Measurements from ENCODE around the gene NCBP1.
"Not testable (repeated sequence)": the region's sequence is repeated elsewhere in the genome, so short reads cannot be mapped to it uniquely, and the experiment has no call there.

NCBP1 gene

DNA sequence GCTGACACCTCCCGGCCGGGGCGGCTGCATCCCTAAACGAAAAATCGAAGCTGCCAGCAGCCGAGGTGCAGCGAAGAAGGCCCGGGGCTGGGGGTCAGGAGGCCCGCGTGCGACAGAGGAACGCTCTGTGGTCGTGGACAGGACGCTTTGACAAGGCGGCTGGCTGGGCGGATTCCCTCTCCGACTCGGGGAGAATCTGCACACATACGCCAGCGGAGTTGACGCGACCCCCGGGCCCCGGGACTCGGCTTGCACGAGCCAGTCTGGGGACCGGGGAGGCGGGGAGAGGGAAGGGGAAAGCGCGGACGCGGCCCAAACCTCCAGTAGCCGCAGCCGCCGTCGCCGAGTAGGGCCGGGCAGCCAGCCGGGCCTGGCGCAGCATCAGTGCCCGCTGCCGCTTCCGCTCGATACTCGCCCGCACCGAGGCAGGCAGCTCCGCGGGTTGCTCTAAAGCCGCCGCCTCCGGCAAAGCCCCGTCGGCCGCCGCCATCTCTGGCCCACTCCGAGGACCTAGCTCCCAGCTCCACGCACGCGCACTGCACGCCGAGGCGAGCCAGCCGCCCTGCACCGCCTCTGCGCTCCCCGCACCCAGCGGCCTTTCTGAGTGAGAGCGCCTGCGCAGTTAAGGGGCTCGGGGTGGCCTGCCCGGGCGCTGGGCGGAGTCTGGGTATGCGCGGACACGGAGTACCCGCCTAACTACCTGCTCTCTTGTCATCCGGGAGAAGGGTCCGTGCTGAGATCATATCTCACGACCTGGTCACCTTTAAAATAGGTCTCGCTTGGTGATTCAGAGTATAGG lies 63.4 kb downstream of the NCBP1 start, which contains the start of gene XPA:
TSS of gene XPA (minus strand) at position 538 of the 799 bp plus-strand sequence. CDS start at position 490, 48 bp downstream.
- H3K36me3 ChIP-seq (ENCODE audit: control insufficient read depth, insufficient read depth, low read length), result no peaks in the 10 kb centered on the region
- H3K4me3 ChIP-seq (ENCODE audit: low read length), result peak within 1 kb of the TSS; percentile 92
- peak; percentile 81 for DNase-seq (ENCODE audit: low read depth, low spot score)
- WGBS (ENCODE audit: insufficient coverage, insufficient read length), result no CpG with 5 or more reads among the region's 82 CpGs
- H3K27ac ChIP-seq (ENCODE audit: low read length), result no peak within 1 kb of the TSS
- peaks cover 5% of the 10 kb centered on the region; the same call in 1 of the 2 replicates for H3K27me3 ChIP-seq (ENCODE audit: control insufficient read depth, insufficient read depth, low read length)
- no peaks in the 10 kb centered on the region for H3K4me1 ChIP-seq (ENCODE audit: control insufficient read depth, insufficient read depth, low read length)
- no peaks in the 10 kb centered on the region for H3K9me3 ChIP-seq (ENCODE audit: control insufficient read depth, insufficient read depth, low read length)

DNA sequence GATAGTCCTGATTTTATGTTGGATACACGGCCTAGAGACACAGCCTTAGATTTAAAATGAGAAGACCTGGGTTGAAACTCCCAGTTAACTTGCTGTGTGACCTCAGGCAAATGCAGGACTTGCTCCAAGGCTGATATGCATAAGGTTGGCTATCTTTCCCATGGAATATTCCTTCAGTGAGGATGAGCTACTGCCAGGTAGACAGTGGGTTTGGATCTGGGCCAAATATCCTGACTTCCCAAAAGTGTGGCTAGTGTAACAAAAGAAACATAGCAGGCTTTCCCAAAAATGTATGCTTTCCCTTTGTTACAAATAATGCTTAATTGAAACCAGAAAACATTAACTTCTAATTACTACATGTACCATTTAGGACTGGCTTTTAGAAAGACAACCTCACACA lies 64.2 kb downstream of the NCBP1 start:
- WGBS (ENCODE audit: insufficient coverage, insufficient read length), result no CpG with 5 or more reads among the region's 1 CpG
- Histone ChIP-seq H3K27ac (ENCODE audit: low read length) (no peak overlapping the region), H3K36me3 (ENCODE audit: control insufficient read depth, insufficient read depth, low read length) (no peaks in the 10 kb centered on the region), H3K9me3 (ENCODE audit: control insufficient read depth, insufficient read depth, low read length) (no peaks in the 10 kb centered on the region), H3K4me1 (ENCODE audit: control insufficient read depth, insufficient read depth, low read length) (no peaks in the 10 kb centered on the region), H3K27me3 (ENCODE audit: control insufficient read depth, insufficient read depth, low read length) (peaks cover 5% of the 10 kb centered on the region; the same call in 1 of the 2 replicates), H3K4me3 (ENCODE audit: low read length) (no peak overlapping the region; the same call in 1 of the 2 replicates)
- DNase-seq (ENCODE audit: low read depth, low spot score), result no peak

DNA sequence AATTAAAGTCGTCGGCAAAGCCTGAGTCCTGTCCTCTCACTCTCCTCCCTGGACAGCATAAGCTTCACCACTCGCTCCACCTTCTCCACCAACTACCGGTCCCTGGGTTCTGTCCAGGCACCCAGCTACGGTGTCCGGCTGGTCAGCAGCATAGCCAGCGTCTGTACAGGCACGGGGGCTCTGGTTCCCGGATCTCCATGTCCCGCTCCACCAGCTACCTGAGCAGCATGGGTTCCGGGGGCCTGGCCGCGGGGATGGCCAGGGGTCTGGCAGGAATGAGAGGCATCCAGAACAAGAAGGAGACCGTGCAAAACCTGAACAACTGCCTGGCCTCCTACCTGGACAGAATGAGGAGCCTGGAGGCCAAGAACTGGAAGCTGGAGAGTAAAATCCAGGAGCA lies 65.2 kb downstream of the NCBP1 start:
- Histone ChIP-seq H3K4me1 (ENCODE audit: control insufficient read depth, insufficient read depth, low read length) (no peaks in the 10 kb centered on the region), H3K27me3 (ENCODE audit: control insufficient read depth, insufficient read depth, low read length) (peaks cover 5% of the 10 kb centered on the region; the same call in 1 of the 2 replicates), H3K4me3 (ENCODE audit: low read length) (no peak overlapping the region), H3K9me3 (ENCODE audit: control insufficient read depth, insufficient read depth, low read length) (no peaks in the 10 kb centered on the region), H3K36me3 (ENCODE audit: control insufficient read depth, insufficient read depth, low read length) (no peaks in the 10 kb centered on the region), H3K27ac (ENCODE audit: low read length) (no peak overlapping the region)
- WGBS (ENCODE audit: insufficient coverage, insufficient read length), result no CpG with 5 or more reads among the region's 14 CpGs
- DNase-seq (ENCODE audit: low read depth, low spot score), result no peak

DNA sequence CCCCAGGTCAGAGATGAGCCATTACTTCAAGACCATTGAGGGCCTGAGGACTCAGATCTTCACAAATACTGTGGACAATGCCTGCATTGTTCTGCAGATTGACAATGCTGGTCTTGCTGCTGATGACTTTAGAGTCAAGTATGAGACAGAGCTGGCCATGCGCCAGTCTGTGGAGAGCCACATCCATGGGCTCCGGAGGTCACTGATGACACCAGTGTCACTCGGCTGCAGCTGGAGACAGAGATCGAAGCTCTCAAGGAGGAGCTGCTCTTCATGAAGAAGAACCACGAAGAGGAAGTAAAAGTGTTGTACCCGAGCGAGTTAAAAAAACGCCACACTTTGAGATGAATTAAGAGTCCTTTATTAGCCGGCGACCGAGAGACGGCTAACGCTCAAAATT lies 65.7 kb downstream of the NCBP1 start:
- H3K4me1 ChIP-seq (ENCODE audit: control insufficient read depth, insufficient read depth, low read length), result not testable (repeated sequence)

DNA sequence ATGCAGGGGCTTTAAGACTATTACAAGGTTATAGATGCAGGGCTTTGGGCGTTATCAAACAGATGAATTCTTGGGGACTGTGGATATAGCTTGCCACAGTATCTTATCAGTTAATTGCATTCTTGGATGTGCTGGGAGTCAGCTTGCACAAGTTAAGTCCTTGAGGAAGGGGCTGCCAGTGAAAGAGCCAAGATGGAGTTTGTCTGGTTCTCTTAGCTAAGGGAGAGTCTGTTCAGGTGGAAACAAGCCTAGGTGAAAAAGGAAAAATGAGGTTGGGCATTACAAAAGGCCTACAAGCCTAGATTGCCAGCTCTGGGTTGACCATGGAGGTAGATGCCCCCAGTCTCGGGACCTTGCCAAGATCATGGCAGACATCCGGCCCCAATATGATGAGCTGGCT lies 66.2 kb downstream of the NCBP1 start:
- not testable (repeated sequence) for DNase-seq (ENCODE audit: low read depth, low spot score); H3K4me1 ChIP-seq (ENCODE audit: control insufficient read depth, insufficient read depth, low read length); H3K27me3 ChIP-seq (ENCODE audit: control insufficient read depth, insufficient read depth, low read length); H3K9me3 ChIP-seq (ENCODE audit: control insufficient read depth, insufficient read depth, low read length); H3K4me3 ChIP-seq (ENCODE audit: low read length); H3K36me3 ChIP-seq (ENCODE audit: control insufficient read depth, insufficient read depth, low read length); H3K27ac ChIP-seq (ENCODE audit: low read length)
- no CpG with 5 or more reads among the region's 3 CpGs for WGBS (ENCODE audit: insufficient coverage, insufficient read length)

More for the DNA sequence above, 65.7 kb downstream of the NCBP1 start:
- DNase-seq (ENCODE audit: low read depth, low spot score); H3K27ac ChIP-seq (ENCODE audit: low read length); H3K36me3 ChIP-seq (ENCODE audit: control insufficient read depth, insufficient read depth, low read length); H3K9me3 ChIP-seq (ENCODE audit: control insufficient read depth, insufficient read depth, low read length); H3K27me3 ChIP-seq (ENCODE audit: control insufficient read depth, insufficient read depth, low read length); H3K4me3 ChIP-seq (ENCODE audit: low read length): not testable (repeated sequence)
- WGBS (ENCODE audit: insufficient coverage, insufficient read length), result no CpG with 5 or more reads among the region's 13 CpGs

DNA sequence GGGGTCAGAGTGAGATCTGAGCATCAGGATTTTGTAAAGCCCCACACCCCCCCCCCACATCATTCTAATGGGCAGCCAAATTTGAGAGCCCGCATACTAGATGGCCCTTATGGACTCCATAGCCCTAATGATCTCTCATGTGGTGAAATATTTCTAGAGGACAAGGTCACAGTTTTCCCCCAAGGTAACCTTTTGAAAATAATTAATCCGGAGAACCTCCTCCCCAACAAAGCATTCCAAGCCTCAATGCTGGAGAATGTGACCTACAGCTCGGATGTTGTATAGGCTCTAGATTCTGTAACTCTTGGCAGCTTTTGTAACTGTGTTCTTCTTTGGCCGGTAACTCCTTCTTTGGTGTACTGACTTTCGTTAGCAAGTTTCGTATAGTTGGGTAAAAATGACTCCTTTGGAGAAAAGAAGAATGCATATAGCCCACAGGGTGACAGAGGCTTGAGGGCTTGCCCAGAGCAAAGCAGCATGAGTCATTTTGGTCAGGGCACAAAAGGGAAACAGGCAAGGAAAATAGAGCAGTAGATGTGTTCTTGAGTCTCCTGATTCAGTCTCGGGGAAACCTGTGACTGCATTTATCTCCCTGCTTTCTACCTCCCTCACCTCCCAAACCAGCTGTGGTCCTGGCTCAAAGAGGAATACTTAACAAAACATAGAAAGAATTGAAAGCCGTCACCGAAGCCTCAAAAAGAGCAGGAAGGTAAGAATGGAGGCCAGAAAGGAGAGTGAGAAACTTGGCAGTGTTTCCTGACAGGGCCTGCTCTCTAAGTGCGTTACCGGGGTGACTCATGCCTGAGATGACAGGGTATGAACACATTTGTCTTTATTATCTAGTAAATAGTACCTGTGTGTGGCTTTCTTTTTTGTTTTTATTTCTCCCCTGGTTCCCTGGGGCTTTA lies 70.1 kb downstream of the NCBP1 start:
- no CpG with 5 or more reads among the region's 11 CpGs for WGBS (ENCODE audit: insufficient coverage, insufficient read length)
- Histone ChIP-seq H3K36me3 (ENCODE audit: control insufficient read depth, insufficient read depth, low read length) (no peaks in the 10 kb centered on the region), H3K9me3 (ENCODE audit: control insufficient read depth, insufficient read depth, low read length) (no peaks in the 10 kb centered on the region)

DNA sequence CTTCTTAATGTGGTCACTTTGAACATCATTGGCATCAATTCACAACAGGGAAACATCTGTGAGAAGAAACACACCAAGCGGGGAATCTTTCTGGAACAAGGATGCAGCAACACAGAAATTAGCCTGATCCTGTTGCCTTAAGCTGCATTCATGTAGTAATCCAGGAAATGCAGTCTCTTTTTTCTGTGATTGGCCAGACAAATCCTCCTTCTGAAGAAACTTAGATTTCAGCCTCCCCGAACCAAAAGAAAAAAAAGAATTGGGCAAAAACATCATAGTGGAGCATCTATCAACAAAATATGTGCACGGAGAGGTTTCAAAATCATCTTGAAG lies 70.7 kb downstream of the NCBP1 start:
- Histone ChIP-seq H3K27ac (ENCODE audit: low read length) (no peak overlapping the region), H3K36me3 (ENCODE audit: control insufficient read depth, insufficient read depth, low read length) (no peaks in the 10 kb centered on the region), H3K27me3 (ENCODE audit: control insufficient read depth, insufficient read depth, low read length) (no peaks in the 10 kb centered on the region), H3K4me3 (ENCODE audit: low read length) (no peak overlapping the region), H3K9me3 (ENCODE audit: control insufficient read depth, insufficient read depth, low read length) (no peaks in the 10 kb centered on the region), H3K4me1 (ENCODE audit: control insufficient read depth, insufficient read depth, low read length) (no peaks in the 10 kb centered on the region)
- WGBS (ENCODE audit: insufficient coverage, insufficient read length), result no CpG with 5 or more reads among the region's 3 CpGs
- DNase-seq (ENCODE audit: low read depth, low spot score), result no peak

More for the DNA sequence above, 70.1 kb downstream of the NCBP1 start:
- Histone ChIP-seq H3K27me3 (ENCODE audit: control insufficient read depth, insufficient read depth, low read length) (no peaks in the 10 kb centered on the region), H3K4me1 (ENCODE audit: control insufficient read depth, insufficient read depth, low read length) (no peaks in the 10 kb centered on the region), H3K27ac (ENCODE audit: low read length) (no peak overlapping the region), H3K4me3 (ENCODE audit: low read length) (no peak overlapping the region)
- DNase-seq (ENCODE audit: low read depth, low spot score), result no peak

DNA sequence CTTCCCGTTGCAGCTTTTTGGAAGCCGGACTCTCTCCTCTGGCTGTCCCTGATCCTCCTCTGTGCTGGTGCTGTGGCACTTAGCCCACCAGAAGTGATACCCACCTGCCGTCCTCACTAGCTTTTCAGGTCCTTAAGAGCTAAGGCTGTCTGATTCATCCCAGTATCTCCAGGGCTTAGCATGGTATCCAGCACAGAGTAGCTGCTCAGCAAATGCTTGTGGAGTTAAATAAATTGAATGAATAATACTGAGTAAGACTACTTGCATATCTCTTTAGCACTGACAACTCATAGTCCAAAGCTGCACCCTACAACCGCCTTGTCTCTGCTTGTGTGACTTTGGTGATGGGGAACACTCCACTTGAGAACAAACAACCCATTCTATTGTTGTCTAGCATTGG lies 71.2 kb downstream of the NCBP1 start:
- H3K4me3 ChIP-seq (ENCODE audit: low read length), result no peak overlapping the region
- no peaks in the 10 kb centered on the region for H3K9me3 ChIP-seq (ENCODE audit: control insufficient read depth, insufficient read depth, low read length)
- H3K27me3 ChIP-seq (ENCODE audit: control insufficient read depth, insufficient read depth, low read length), result no peaks in the 10 kb centered on the region
- WGBS (ENCODE audit: insufficient coverage, insufficient read length), result no CpG with 5 or more reads among the region's 4 CpGs
- H3K27ac ChIP-seq (ENCODE audit: low read length), result no peak overlapping the region
- no peaks in the 10 kb centered on the region for H3K36me3 ChIP-seq (ENCODE audit: control insufficient read depth, insufficient read depth, low read length)
- DNase-seq (ENCODE audit: low read depth, low spot score), result no peak
- no peaks in the 10 kb centered on the region for H3K4me1 ChIP-seq (ENCODE audit: control insufficient read depth, insufficient read depth, low read length)

DNA sequence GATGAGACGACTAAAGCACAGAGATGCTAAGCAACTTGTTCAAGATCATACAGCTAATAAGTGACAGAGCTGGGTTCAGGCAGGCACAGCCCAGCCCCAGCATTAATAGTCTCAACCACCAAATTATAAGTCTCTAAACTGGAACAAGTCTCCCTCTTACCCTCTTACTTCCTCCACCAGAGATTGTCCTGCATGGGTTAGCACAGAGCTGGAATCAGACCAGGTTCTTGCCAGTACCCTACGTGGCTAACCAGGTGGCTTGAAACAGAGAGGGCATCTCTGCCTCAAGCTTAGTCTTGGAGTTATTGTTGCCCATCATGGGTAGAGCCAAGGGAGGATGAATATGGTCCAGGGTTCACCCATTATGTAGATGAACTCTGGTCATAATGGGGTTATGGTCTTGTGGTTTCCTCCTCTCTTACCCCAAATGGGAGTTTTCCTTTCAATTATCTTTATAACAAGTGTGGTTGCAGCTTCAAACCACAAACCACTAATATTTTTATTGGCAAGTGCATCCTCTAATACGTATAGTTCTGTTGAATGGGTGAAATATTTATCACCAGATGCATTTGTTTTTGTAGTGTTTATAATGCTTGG lies 71.8 kb downstream of the NCBP1 start:
- Histone ChIP-seq H3K36me3 (ENCODE audit: control insufficient read depth, insufficient read depth, low read length) (no peaks in the 10 kb centered on the region), H3K9me3 (ENCODE audit: control insufficient read depth, insufficient read depth, low read length) (no peaks in the 10 kb centered on the region), H3K4me1 (ENCODE audit: control insufficient read depth, insufficient read depth, low read length) (no peaks in the 10 kb centered on the region), H3K27ac (ENCODE audit: low read length) (no peak overlapping the region), H3K27me3 (ENCODE audit: control insufficient read depth, insufficient read depth, low read length) (no peaks in the 10 kb centered on the region), H3K4me3 (ENCODE audit: low read length) (no peak overlapping the region)
- DNase-seq (ENCODE audit: low read depth, low spot score), result no peak
- no CpG with 5 or more reads among the region's 3 CpGs for WGBS (ENCODE audit: insufficient coverage, insufficient read length)

DNA sequence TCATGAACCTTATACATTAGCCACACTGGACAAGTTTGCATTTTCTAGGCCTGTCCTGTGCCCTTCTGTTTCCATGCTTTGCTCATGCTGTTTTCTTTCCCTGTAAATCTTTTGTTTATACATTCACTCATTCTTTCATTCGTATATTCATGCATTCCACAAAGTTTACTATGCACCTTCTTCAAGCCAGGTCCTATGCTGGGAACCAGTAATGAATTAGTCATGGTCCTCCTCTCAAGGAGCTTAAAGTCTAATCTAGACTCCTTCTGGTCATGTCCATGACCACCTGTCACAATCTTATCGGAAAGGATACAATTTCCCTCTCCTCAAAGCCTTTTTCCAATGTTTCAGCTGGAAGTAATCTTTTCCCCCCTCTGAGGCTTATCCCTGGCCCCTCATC lies 72.6 kb downstream of the NCBP1 start:
- Histone ChIP-seq H3K4me3 (ENCODE audit: low read length) (no peak overlapping the region), H3K27ac (ENCODE audit: low read length) (no peak overlapping the region), H3K27me3 (ENCODE audit: control insufficient read depth, insufficient read depth, low read length) (no peaks in the 10 kb centered on the region), H3K9me3 (ENCODE audit: control insufficient read depth, insufficient read depth, low read length) (no peaks in the 10 kb centered on the region), H3K4me1 (ENCODE audit: control insufficient read depth, insufficient read depth, low read length) (peaks cover 2% of the 10 kb centered on the region; the same call in 1 of the 2 replicates), H3K36me3 (ENCODE audit: control insufficient read depth, insufficient read depth, low read length) (no peaks in the 10 kb centered on the region)
- no peak for DNase-seq (ENCODE audit: low read depth, low spot score)
- WGBS (ENCODE audit: insufficient coverage, insufficient read length), result no CpG with 5 or more reads among the region's 2 CpGs

All from iPS DF 6.9 (cell line).